Measurements from ENCODE around the gene SFXN5. TPM values are rescaled to one million over a fixed set of nuclear protein-coding genes. Genes with fewer than 3 reads are reported as not detected.

The SFXN5 gene
- total RNA-seq, 1 donor from 2014 or later, result 20.2 TPM

GRCh38 chr2:73033142-73033765, 38.3 kb downstream of the SFXN5 start:
- Mint-ChIP-seq H3K27me3 (ENCODE audit: low read depth) (no peaks in the 10 kb centered on the region), H3K4me3 (no peak overlapping the region), H3K4me1 (no peaks in the 10 kb centered on the region), H3K27ac (no peak overlapping the region), H3K9me3 (no peaks in the 10 kb centered on the region), H3K36me3 (peaks cover 2% of the 10 kb centered on the region)
- no peak for TF ChIP-seq CTCF (IDR thresholded peaks at IDR 0.05; ENCODE audit: unreplicated experiment)
- DNase-seq (ENCODE audit: low spot score in 2 of 2, unreplicated experiment in 2 of 2), result no peak

DNA sequence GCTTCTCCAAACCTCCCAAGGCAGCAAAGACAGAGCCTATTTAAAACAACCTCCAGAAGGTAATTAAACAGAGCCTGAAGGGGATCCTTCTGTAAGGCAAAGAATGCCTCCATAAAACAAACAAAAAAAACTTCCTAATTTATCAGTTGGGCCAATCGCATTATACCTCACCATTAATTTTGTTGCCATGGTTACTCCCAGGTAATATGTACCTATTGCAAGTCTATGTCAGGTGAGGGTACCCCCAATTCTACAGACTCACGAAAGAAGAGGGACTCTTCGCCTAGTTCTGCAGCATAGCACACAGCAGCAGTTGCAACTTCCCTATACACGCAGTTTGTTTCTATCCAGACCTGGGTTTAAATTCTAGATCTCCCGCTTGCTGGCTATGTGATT, 38.8 kb downstream of the SFXN5 start:
- H3K27me3 Mint-ChIP-seq (ENCODE audit: low read depth), result no peaks in the 10 kb centered on the region
- no peak for TF ChIP-seq CTCF (IDR thresholded peaks at IDR 0.05; ENCODE audit: unreplicated experiment)
- no peaks in the 10 kb centered on the region for H3K4me1 Mint-ChIP-seq
- no peak for DNase-seq (ENCODE audit: low spot score in 2 of 2, unreplicated experiment in 2 of 2)
- no peak overlapping the region for H3K4me3 Mint-ChIP-seq
- H3K9me3 Mint-ChIP-seq, result no peaks in the 10 kb centered on the region
- peaks cover 2% of the 10 kb centered on the region for H3K36me3 Mint-ChIP-seq
- H3K27ac Mint-ChIP-seq, result no peak overlapping the region

- Mint-ChIP-seq H3K27me3 (ENCODE audit: low read depth) (no peaks in the 10 kb centered on the region), H3K36me3 (peaks cover 2% of the 10 kb centered on the region), H3K4me1 (no peaks in the 10 kb centered on the region), H3K9me3 (no peaks in the 10 kb centered on the region), H3K27ac (no peak overlapping the region), H3K4me3 (no peak overlapping the region)
- DNase-seq (ENCODE audit: low spot score in 2 of 2, unreplicated experiment in 2 of 2), result no peak
- TF ChIP-seq CTCF (IDR thresholded peaks at IDR 0.05; ENCODE audit: unreplicated experiment), result no peak
These were observed 39.5 kb downstream of the SFXN5 start for GRCh38 chr2:73031725-73032701.

DNA sequence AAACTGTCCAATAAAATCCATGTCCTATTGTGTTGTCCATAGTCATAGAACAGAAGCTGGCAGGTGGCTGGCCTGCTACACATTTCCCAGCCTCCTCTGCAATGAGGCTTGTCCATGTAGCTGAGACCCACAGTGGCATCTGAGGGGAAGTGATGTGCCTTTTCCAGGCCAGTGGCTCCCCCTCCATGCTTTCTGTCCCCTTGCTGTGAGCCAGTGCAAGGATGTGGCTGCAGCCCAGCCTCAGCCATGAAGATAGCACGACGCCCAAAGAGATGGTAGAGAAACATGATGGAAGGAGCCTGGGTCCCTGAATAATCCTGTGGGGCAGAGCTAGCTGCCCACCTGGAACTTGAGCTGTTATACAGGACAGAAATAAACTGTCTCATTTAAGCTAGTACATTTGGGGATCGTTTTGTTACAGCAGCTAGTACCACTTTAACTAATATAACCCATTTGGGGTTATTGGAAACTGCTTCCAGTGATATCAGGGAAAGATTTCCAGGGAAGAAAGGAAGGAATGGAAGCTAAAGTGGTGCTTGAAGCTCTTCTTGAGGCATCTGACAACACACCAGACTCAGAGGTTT, 40.3 kb downstream of the SFXN5 start:
- DNase-seq (ENCODE audit: low spot score in 2 of 2, unreplicated experiment in 2 of 2), result no peak
- no peaks in the 10 kb centered on the region for H3K9me3 Mint-ChIP-seq

GRCh38 chr2:73028841-73029240, 42.7 kb downstream of the SFXN5 start:
- no peak overlapping the region for H3K4me3 Mint-ChIP-seq
- DNase-seq (ENCODE audit: low spot score in 2 of 2, unreplicated experiment in 2 of 2), result no peak
- H3K27ac Mint-ChIP-seq, result no peak overlapping the region
- H3K9me3 Mint-ChIP-seq, result no peaks in the 10 kb centered on the region
- peaks cover 2% of the 10 kb centered on the region for H3K36me3 Mint-ChIP-seq
- no peak for TF ChIP-seq CTCF (IDR thresholded peaks at IDR 0.05; ENCODE audit: unreplicated experiment)
- no peaks in the 10 kb centered on the region for H3K27me3 Mint-ChIP-seq (ENCODE audit: low read depth)
- H3K4me1 Mint-ChIP-seq, result no peaks in the 10 kb centered on the region

More for the DNA sequence above, 40.3 kb downstream of the SFXN5 start:
- TF ChIP-seq CTCF (IDR thresholded peaks at IDR 0.05; ENCODE audit: unreplicated experiment), result no peak
- H3K27ac Mint-ChIP-seq, result no peak overlapping the region
- no peak overlapping the region for H3K4me3 Mint-ChIP-seq
- no peaks in the 10 kb centered on the region for H3K4me1 Mint-ChIP-seq
- peaks cover 2% of the 10 kb centered on the region for H3K36me3 Mint-ChIP-seq
- no peaks in the 10 kb centered on the region for H3K27me3 Mint-ChIP-seq (ENCODE audit: low read depth)
